ENCODE data around the gene TAB3. TPM values are rescaled to one million over a fixed set of nuclear protein-coding genes. Genes with fewer than 3 reads are reported as not detected.
A peak's percentile ranks its signal among the peaks of the same experiment; 100 is the strongest.

The TAB3 gene
- total RNA-seq, 1 donor from 2014 or later: 10.8 TPM

DNA sequence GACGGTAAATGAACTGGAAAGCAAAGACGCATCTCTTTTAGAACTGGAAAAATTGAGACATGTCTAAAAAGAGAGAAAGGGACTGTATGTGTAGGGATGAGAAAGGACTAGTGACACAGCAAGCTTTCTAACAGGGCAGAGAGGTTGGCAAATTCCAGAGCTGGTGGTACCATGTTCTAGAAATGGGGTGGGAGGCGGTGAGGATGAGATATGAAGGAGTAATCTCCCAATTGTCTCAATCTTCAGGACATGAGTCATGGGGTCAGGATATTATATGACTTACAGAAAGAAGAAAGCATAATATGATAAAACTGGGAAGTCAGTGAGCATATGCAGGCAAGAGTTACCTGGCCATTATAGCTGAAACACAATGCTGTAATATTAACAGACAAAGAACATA lies 14.2 kb downstream of the TAB3 start:
- H3K27me3 ChIP-seq (ENCODE audit: control insufficient read depth, insufficient read depth, low read length): no peaks in the 10 kb centered on the region
- no peaks in the 10 kb centered on the region for H3K36me3 ChIP-seq (ENCODE audit: control insufficient read depth, insufficient read depth, low read length)
- H3K4me3 ChIP-seq (ENCODE audit: low read depth, low read length): no peak overlapping the region
- TF ChIP-seq, protein P1, sequence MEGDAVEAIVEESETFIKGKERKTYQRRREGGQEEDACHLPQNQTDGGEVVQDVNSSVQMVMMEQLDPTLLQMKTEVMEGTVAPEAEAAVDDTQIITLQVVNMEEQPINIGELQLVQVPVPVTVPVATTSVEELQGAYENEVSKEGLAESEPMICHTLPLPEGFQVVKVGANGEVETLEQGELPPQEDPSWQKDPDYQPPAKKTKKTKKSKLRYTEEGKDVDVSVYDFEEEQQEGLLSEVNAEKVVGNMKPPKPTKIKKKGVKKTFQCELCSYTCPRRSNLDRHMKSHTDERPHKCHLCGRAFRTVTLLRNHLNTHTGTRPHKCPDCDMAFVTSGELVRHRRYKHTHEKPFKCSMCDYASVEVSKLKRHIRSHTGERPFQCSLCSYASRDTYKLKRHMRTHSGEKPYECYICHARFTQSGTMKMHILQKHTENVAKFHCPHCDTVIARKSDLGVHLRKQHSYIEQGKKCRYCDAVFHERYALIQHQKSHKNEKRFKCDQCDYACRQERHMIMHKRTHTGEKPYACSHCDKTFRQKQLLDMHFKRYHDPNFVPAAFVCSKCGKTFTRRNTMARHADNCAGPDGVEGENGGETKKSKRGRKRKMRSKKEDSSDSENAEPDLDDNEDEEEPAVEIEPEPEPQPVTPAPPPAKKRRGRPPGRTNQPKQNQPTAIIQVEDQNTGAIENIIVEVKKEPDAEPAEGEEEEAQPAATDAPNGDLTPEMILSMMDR (IDR thresholded peaks at IDR 0.05; ENCODE audit: insufficient read depth, low read length, severe bottlenecking): no peak
- no peak for FAIRE-seq
- DNase-seq (ENCODE audit: low read depth): peak; percentile 45

DNA sequence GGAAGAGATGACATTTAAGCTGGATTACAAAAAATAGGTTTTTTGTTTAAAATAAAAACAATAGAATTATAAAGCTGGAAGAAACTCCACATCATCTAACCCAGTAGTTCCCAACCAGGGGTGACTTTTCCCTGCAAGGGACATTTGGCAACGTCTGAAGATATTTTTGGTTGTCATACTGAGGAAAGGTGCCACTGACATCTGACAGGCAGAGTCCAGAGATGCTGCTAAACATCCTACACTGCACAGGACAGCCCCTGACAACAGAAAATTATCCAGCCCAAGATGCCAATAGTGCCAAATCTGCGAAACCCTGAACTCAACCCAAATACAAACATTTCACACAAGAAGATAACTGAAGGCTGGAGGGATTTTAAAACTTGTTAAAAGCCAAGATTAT lies 18.5 kb downstream of the TAB3 start:
- Histone ChIP-seq H3K4me3 (ENCODE audit: low read depth, low read length) (no peak overlapping the region), H3K36me3 (ENCODE audit: control insufficient read depth, insufficient read depth, low read length) (peaks cover 1% of the 10 kb centered on the region), H3K27me3 (ENCODE audit: control insufficient read depth, insufficient read depth, low read length) (no peaks in the 10 kb centered on the region)
- DNase-seq (ENCODE audit: low read depth) (no peak), FAIRE-seq (no peak)
- TF ChIP-seq, protein P1 (IDR thresholded peaks at IDR 0.05; ENCODE audit: insufficient read depth, low read length, severe bottlenecking): no peak

DNA sequence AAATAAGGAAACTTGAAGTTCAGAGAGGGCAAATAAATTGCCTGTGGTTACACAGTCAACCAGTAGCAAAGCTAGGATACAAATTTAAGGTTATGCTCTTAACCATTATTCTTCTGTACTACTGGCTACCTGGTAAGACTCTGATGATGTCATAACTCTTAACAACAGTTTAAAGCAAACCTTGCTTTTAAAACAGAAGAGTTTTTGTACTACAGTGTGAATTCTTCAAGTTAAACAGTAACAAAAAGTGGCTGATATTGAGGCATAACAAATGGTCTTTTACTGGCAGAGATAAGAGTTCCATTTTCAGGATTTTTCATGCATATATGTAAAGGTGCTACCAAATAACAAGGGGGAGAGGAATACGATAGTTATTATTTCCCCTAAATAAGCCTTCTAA lies 23.4 kb downstream of the TAB3 start:
- DNase-seq (ENCODE audit: low read depth) (no peak), FAIRE-seq (no peak)
- TF ChIP-seq, protein P1 (IDR thresholded peaks at IDR 0.05; ENCODE audit: insufficient read depth, low read length, severe bottlenecking): no peak
- Histone ChIP-seq H3K27me3 (ENCODE audit: control insufficient read depth, insufficient read depth, low read length) (no peaks in the 10 kb centered on the region), H3K36me3 (ENCODE audit: control insufficient read depth, insufficient read depth, low read length) (peaks cover 2% of the 10 kb centered on the region), H3K4me3 (ENCODE audit: low read depth, low read length) (no peak overlapping the region)

DNA sequence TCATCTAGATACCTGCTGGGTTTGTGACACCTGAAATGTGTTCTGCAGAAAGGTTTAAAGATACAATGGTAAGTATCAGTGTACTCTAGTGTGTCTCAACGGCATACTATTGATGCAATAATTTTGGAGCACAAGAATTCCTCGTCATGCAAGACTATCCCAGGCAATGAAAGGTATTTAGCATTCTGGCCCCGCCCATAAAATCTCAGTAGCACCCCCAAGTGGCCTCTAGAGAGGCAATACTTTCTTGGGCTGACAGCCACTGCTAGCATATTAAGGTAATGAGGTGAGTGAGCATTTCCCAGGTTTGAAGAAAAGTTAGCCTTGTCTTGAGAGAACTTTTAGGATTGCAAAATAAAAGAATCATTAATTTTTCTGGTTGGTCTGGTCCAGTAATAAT lies 24.0 kb downstream of the TAB3 start:
- Histone ChIP-seq H3K4me3 (ENCODE audit: low read depth, low read length) (no peak overlapping the region), H3K36me3 (ENCODE audit: control insufficient read depth, insufficient read depth, low read length) (peaks cover 2% of the 10 kb centered on the region), H3K27me3 (ENCODE audit: control insufficient read depth, insufficient read depth, low read length) (no peaks in the 10 kb centered on the region)
- DNase-seq (ENCODE audit: low read depth) (peak; percentile 27), FAIRE-seq (peak; percentile 62)
- TF ChIP-seq, protein P1 (IDR thresholded peaks at IDR 0.05; ENCODE audit: insufficient read depth, low read length, severe bottlenecking): peak; percentile 18

DNA sequence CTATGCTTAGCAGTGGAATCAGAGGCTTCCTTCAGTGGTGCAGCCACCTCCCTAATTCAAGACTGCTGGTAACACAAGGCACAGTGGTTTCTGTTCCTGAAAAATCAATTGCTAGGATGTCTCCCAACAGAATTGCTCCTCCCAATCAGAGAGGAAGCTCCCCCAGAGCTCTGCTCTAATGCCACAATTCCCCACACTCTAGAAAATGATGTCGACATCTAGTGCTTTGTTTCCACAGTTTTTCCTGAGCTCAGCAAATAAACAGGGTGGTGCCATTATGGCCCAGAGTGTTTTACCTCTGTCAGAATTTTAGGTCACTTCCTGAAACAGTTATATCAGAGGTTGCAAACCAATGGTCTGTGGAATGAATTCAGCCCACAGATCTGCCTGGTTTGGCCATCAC lies 24.7 kb downstream of the TAB3 start:
- no peaks in the 10 kb centered on the region for H3K27me3 ChIP-seq (ENCODE audit: control insufficient read depth, insufficient read depth, low read length)
- H3K4me3 ChIP-seq (ENCODE audit: low read depth, low read length): no peak overlapping the region
- no peak for FAIRE-seq
- DNase-seq (ENCODE audit: low read depth): no peak
- H3K36me3 ChIP-seq (ENCODE audit: control insufficient read depth, insufficient read depth, low read length): peaks cover 2% of the 10 kb centered on the region
- TF ChIP-seq, protein P1 (IDR thresholded peaks at IDR 0.05; ENCODE audit: insufficient read depth, low read length, severe bottlenecking): no peak

DNA sequence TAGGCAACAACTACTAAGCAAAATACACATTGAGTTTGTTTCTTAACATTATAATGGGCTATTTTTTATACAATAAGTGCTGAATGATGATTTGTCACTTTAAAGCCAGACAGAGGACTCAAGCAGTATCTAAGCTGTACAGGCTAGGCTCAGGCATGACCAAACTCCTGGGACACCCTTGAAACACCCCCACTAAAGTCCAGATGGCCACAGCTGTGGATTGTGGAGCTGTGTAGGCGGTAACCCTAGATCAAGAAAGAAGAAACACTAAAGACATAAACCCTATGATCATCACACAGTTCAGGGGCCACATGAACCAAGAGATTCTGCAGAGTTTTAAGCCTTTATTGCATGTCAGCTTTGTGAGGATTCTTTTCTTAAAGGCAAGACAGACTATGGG lies 25.1 kb downstream of the TAB3 start:
- H3K4me3 ChIP-seq (ENCODE audit: low read depth, low read length): no peak overlapping the region
- TF ChIP-seq, protein P1 (IDR thresholded peaks at IDR 0.05; ENCODE audit: insufficient read depth, low read length, severe bottlenecking): no peak
- no peak for FAIRE-seq
- no peak for DNase-seq (ENCODE audit: low read depth)
- no peaks in the 10 kb centered on the region for H3K27me3 ChIP-seq (ENCODE audit: control insufficient read depth, insufficient read depth, low read length)
- H3K36me3 ChIP-seq (ENCODE audit: control insufficient read depth, insufficient read depth, low read length): peaks cover 2% of the 10 kb centered on the region
